IPS-15b (cell line): ENCODE measurements around the gene NELFE.

Experiments used
- H3K27me3 ChIP-seq: one replicate; pipeline ENCODE4 v1.6.1; 2013; ENCODE audit warnings: low read length; ENCODE audit not compliant: control insufficient read depth, insufficient read depth
- H3K36me3 ChIP-seq: one replicate; pipeline ENCODE4 v1.6.1; 2013; ENCODE audit warnings: low read length; ENCODE audit not compliant: control insufficient read depth, insufficient read depth
- H3K4me1 ChIP-seq: one replicate; pipeline ENCODE4 v1.6.1; 2013; ENCODE audit warnings: mild to moderate bottlenecking, low read length; ENCODE audit not compliant: control insufficient read depth, insufficient read depth
- H3K4me3 ChIP-seq: one replicate; pipeline ENCODE4 v1.5.1; 2013; ENCODE audit warnings: low read depth, low read length
- H3K9ac ChIP-seq: one replicate; pipeline ENCODE4 v1.6.1; 2013; ENCODE audit warnings: low read depth, mild to moderate bottlenecking, low read length
- H3K9me3 ChIP-seq: one replicate; pipeline ENCODE4 v1.6.1; 2013; ENCODE audit warnings: mild to moderate bottlenecking, low read length; ENCODE audit not compliant: control insufficient read depth, insufficient read depth

The NELFE gene

DNA sequence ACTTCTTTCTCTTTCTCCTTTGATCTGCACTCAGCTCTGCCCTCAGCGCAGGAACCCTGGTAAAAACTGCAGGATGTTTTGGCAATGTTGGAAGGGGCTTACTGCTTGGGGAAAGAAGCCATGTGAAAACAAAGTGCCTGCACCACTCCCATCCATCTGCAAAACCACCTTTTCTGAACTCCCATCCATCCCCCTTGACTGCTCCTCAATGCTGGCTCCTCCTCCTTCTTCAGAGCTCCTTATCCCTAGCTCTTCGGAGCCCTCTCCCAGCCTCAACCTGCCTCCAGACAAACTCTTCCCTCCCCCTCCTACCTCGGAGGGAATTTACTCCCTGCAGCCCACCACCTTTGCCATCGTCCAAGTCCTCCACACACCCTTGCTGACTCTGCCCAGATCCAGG lies 52.6 kb downstream of the NELFE start:
- Histone ChIP-seq H3K36me3 (no peaks in the 10 kb centered on the region), H3K4me1 (peaks cover 10% of the 10 kb centered on the region), H3K27me3 (no peaks in the 10 kb centered on the region), H3K9ac (no peak overlapping the region), H3K9me3 (no peaks in the 10 kb centered on the region), H3K4me3 (no peak overlapping the region)

DNA sequence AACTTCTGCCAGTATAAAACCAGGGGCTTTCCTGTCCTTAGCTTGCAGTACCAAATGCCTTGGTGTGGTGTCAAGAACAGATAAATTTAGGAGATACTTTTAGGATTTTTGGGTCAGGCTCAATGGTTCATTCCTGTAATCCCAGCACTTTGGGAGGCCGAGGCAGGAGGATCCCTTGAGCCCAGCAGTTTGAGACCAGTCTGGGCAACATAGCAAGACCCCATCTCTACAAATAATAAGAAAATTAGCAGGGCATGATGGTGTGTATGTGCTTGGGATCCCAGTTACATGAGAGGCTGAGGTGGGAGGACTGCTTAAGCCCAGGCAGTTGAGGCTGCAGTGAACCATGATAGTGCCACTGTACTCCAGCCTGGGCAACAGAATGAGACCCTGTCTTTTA lies 53.7 kb downstream of the NELFE start:
- Histone ChIP-seq H3K9me3 (no peaks in the 10 kb centered on the region), H3K36me3 (peaks cover under 1% of the 10 kb centered on the region), H3K4me1 (peaks cover 10% of the 10 kb centered on the region), H3K27me3 (no peaks in the 10 kb centered on the region), H3K9ac (no peak overlapping the region), H3K4me3 (no peak overlapping the region)

DNA sequence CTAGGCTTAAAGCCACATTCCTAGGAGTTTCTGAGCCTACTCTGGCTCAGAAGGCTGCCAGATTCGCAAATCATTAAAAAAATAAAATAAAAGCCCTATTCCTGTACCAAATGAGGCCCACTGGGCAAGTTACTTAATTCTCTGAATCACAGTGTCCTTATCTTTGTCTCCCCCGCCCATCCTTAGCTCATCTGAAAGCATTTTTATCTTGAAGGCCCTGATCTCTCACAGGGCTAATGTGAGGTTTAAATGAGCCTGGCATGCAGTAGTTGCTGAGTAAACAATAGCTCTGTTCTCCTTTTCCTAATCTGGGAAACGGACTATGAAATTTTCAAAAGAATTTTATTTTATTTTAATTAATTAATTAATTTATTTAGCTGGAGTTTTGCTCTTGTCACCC lies 54.8 kb downstream of the NELFE start:
- H3K4me1 ChIP-seq = peaks cover 10% of the 10 kb centered on the region
- H3K9me3 ChIP-seq = no peaks in the 10 kb centered on the region
- peaks cover 3% of the 10 kb centered on the region for H3K36me3 ChIP-seq
- no peaks in the 10 kb centered on the region for H3K27me3 ChIP-seq
- H3K9ac ChIP-seq = no peak overlapping the region
- no peak overlapping the region for H3K4me3 ChIP-seq
